Tibial nerve (tissue), 4 donors: ENCODE measurements around the gene NOB1. TPM values are rescaled to one million over a fixed set of nuclear protein-coding genes. Genes with fewer than 3 reads are reported as not detected.

ENCODE experiments used
- DNase-seq, 2 donors: peaks; one replicate each; pipeline ENCODE4 v3.0.0-alpha.2; 2019; ENCODE audit warnings: low spot score in 2 of 2
- H3K27ac ChIP-seq, 4 donors: fragments of 200-600 bp; sonication (generic) in 3 of 4; one replicate each; pipeline ENCODE4 v1.5.1; 2017 to 2019; ENCODE audit warnings: mild to moderate bottlenecking in 1 of 4
- H3K27me3 ChIP-seq, 2 donors: fragments of 200-600 bp; sonication (generic) in 1 of 2; one replicate each; pipeline versions ENCODE4 v1.5.1 to v1.6.0; 2017 to 2019
- H3K36me3 ChIP-seq, 3 donors: fragments of 200-600 bp; sonication (generic); one replicate each; pipeline ENCODE4 v1.5.1; 2018 to 2019
- H3K4me1 ChIP-seq, 4 donors: fragments of 200-600 bp; sonication (generic) in 3 of 4; one replicate each; pipeline ENCODE4 v1.5.1; 2017 to 2019
- H3K4me3 ChIP-seq, 4 donors: fragments of 200-600 bp; sonication (generic) in 3 of 4; one replicate each; pipeline ENCODE4 v1.5.1; 2017 to 2019; ENCODE audit warnings: mild to moderate bottlenecking in 1 of 4, moderate library complexity in 1 of 4
- H3K9me3 ChIP-seq, 4 donors: fragments of 200-600 bp; sonication (generic) in 3 of 4; one replicate each; pipeline ENCODE4 v1.5.1; 2017 to 2019
- CTCF ChIP-seq, 5 experiments: fragments of 200-600 bp in 3 of 5; fragments of 450-650 bp in 2 of 5; sonication (generic) in 3 of 5; IDR thresholded peaks; one replicate each; pipeline ENCODE4 v1.5.1; 2016 to 2019; ENCODE audit warnings: antibody characterized with exemption in 5 of 5, mild to moderate bottlenecking in 3 of 5, moderate library complexity in 2 of 5
- EP300 ChIP-seq, 2 donors: sonication (generic); formaldehyde crosslinking; IDR thresholded peaks; one replicate each; pipeline ENCODE4 v1.6.1; 2017; ENCODE audit warnings: antibody characterized with exemption in 2 of 2, mild to moderate bottlenecking in 1 of 2
- POLR2A ChIP-seq, 2 donors: fragments of 450-650 bp; IDR thresholded peaks; one replicate each; pipeline ENCODE4 v1.6.1; 2017; ENCODE audit warnings: antibody characterized with exemption in 2 of 2, mild to moderate bottlenecking in 2 of 2, moderate library complexity in 2 of 2
- WGBS, 2 donors: methylation state at CpG; one replicate each; pipeline ENCODE4 v1.1.5; 2018; 5-methylcytosine and 5-hydroxymethylcytosine counted together
- total RNA-seq, 4 donors: library from RNA; depleted of rRNA; stranded (reverse); fragments of >200 nt; gene quantifications; one replicate each; pipeline ENCODE4 v1.1.0, GENCODE V29; 2016

The NOB1 gene
- total RNA-seq, 4 donors from 2014 or later = 23.2 to 42.3 (median 38.1) TPM

- H3K27ac ChIP-seq = no peak overlapping the region
- H3K4me3 ChIP-seq = no peak overlapping the region
- WGBS, 2 donors = 86 to 90% methylated on average over 20 of the region's 20 CpGs
- TF ChIP-seq POLR2A (IDR thresholded peaks at IDR 0.05) = no peak
- TF ChIP-seq CTCF (IDR thresholded peaks at IDR 0.05) = no peak
- no peak for TF ChIP-seq EP300 (IDR thresholded peaks at IDR 0.05)
- H3K36me3 ChIP-seq = peaks cover 0 to 91% (median 9%) of the 10 kb centered on the region in 3 donors
- DNase-seq = no peak
- H3K4me1 ChIP-seq = peaks cover 0 to 21% (median 10%) of the 10 kb centered on the region in 4 donors
- H3K27me3 ChIP-seq = no peaks in the 10 kb centered on the region
- H3K9me3 ChIP-seq = no peaks in the 10 kb centered on the region
These were observed 5.9 kb downstream of the NOB1 start for GRCh38 chr16:69748694-69749345.

- Histone ChIP-seq H3K27ac (no peak overlapping the region), H3K36me3 (peaks cover 0 to 100% (median 9%) of the 10 kb centered on the region in 3 donors), H3K9me3 (no peaks in the 10 kb centered on the region), H3K4me3 (no peak overlapping the region), H3K4me1 (peaks cover 0 to 7% (median 0%) of the 10 kb centered on the region in 4 donors), H3K27me3 (no peaks in the 10 kb centered on the region)
- 93 to 94% methylated on average over 8 of the region's 8 CpGs for WGBS, 2 donors
- no peak for TF ChIP-seq EP300 (IDR thresholded peaks at IDR 0.05)
- no peak for TF ChIP-seq CTCF (IDR thresholded peaks at IDR 0.05)
- no peak for TF ChIP-seq POLR2A (IDR thresholded peaks at IDR 0.05)
- DNase-seq = no peak
These were observed 7.6 kb downstream of the NOB1 start for GRCh38 chr16:69747115-69747514.

- no peak overlapping the region for H3K27ac ChIP-seq
- no peaks in the 10 kb centered on the region for H3K9me3 ChIP-seq
- H3K27me3 ChIP-seq = no peaks in the 10 kb centered on the region
- H3K4me1 ChIP-seq = peaks cover 0 to 14% (median 0%) of the 10 kb centered on the region in 4 donors
- TF ChIP-seq CTCF (IDR thresholded peaks at IDR 0.05) (no peak), POLR2A (IDR thresholded peaks at IDR 0.05) (no peak), EP300 (IDR thresholded peaks at IDR 0.05) (no peak)
- 82 to 94% methylated on average over 9 to 10 of the region's 10 CpGs for WGBS, 2 donors
- H3K4me3 ChIP-seq = no peak overlapping the region
- no peak for DNase-seq
- peaks cover 0 to 100% (median 9%) of the 10 kb centered on the region in 3 donors for H3K36me3 ChIP-seq
These were observed 8.8 kb downstream of the NOB1 start for GRCh38 chr16:69745959-69746358.

GRCh38 chr16:69745232-69745612 is 9.5 kb downstream of the NOB1 start:
- no peak overlapping the region for H3K27ac ChIP-seq
- H3K4me3 ChIP-seq = no peak overlapping the region
- 90 to 97% methylated on average over 11 of the region's 11 CpGs for WGBS, 2 donors
- no peak for TF ChIP-seq POLR2A (IDR thresholded peaks at IDR 0.05)
- TF ChIP-seq EP300 (IDR thresholded peaks at IDR 0.05) = no peak
- TF ChIP-seq CTCF (IDR thresholded peaks at IDR 0.05) = no peak
- H3K36me3 ChIP-seq = peaks cover 0 to 100% (median 9%) of the 10 kb centered on the region in 3 donors
- H3K9me3 ChIP-seq = no peaks in the 10 kb centered on the region
- peaks cover 0 to 14% (median 0%) of the 10 kb centered on the region in 4 donors for H3K4me1 ChIP-seq
- H3K27me3 ChIP-seq = no peaks in the 10 kb centered on the region
- DNase-seq = no peak

GRCh38 chr16:69744363-69745231 is 10.1 kb downstream of the NOB1 start:
- Histone ChIP-seq H3K36me3 (peaks cover 0 to 100% (median 9%) of the 10 kb centered on the region in 3 donors), H3K4me3 (no peak overlapping the region), H3K4me1 (peaks cover 0 to 14% (median 0%) of the 10 kb centered on the region in 4 donors), H3K27ac (no peak overlapping the region), H3K27me3 (no peaks in the 10 kb centered on the region), H3K9me3 (no peaks in the 10 kb centered on the region)
- WGBS, 2 donors = 93 to 94% methylated on average over 35 of the region's 35 CpGs
- DNase-seq = no peak
- TF ChIP-seq EP300 (IDR thresholded peaks at IDR 0.05) (no peak), CTCF (IDR thresholded peaks at IDR 0.05) (no peak), POLR2A (IDR thresholded peaks at IDR 0.05) (no peak)
